ENCODE measurements around the gene PLXNA4. TPM values are rescaled to one million over a fixed set of nuclear protein-coding genes. Genes with fewer than 3 reads are reported as not detected.

The PLXNA4 gene
- polyA plus RNA-seq, 1 donor (not counting 4 experiments of a cell fraction or from before 2014, with no cell fraction given) = 0.01 TPM

DNA sequence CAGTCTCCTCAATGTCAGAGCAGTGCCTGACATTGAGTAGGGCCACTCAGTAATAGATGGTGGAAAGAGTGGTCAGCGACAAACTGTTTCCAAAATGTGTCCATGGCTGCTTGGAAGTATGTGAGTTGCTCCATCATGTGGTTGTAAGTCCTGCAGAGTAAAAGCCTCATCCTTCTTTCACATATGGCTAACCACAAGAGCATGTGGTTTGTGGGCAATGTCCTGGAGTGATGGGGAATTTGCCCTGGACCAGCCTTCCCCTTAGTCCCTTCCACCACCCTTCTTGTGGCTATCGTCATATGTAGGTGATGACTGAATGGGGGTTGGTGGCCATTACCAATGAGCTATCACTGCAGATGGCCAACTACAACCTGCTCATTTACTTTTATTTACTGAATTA is 33.0 kb upstream of the PLXNA4 start:
- peaks cover 3% of the 10 kb centered on the region for H3K27me3 ChIP-seq (ENCODE audit: control insufficient read depth, extremely low read depth, insufficient read depth, low read length)
- H3K79me2 ChIP-seq (ENCODE audit: control insufficient read depth, insufficient read depth, low read length) = no peaks in the 10 kb centered on the region
- TF ChIP-seq, protein P1, sequence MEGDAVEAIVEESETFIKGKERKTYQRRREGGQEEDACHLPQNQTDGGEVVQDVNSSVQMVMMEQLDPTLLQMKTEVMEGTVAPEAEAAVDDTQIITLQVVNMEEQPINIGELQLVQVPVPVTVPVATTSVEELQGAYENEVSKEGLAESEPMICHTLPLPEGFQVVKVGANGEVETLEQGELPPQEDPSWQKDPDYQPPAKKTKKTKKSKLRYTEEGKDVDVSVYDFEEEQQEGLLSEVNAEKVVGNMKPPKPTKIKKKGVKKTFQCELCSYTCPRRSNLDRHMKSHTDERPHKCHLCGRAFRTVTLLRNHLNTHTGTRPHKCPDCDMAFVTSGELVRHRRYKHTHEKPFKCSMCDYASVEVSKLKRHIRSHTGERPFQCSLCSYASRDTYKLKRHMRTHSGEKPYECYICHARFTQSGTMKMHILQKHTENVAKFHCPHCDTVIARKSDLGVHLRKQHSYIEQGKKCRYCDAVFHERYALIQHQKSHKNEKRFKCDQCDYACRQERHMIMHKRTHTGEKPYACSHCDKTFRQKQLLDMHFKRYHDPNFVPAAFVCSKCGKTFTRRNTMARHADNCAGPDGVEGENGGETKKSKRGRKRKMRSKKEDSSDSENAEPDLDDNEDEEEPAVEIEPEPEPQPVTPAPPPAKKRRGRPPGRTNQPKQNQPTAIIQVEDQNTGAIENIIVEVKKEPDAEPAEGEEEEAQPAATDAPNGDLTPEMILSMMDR (optimal IDR thresholded peaks at IDR 0.05 in 1 of 3, IDR thresholded peaks at IDR 0.05 in 1 of 3, conservative IDR thresholded peaks at IDR 0.05 in 1 of 3; ENCODE audit: extremely low read depth in 1 of 3, insufficient read depth in 2 of 3, low read length in 3 of 3) = no peak
- no peak for TF ChIP-seq EZH2 (IDR thresholded peaks at IDR 0.05; ENCODE audit: low read length)
- dilution Hi-C loops (cut with MboI; ENCODE audit: extremely low pct_ligation_motif_present, low sequenced_read_pairs) = no loop called here
- no peak overlapping the region for H3K9ac ChIP-seq (ENCODE audit: control insufficient read depth, extremely low read depth, insufficient read depth, low read length)
- H3K27ac ChIP-seq (ENCODE audit: control insufficient read depth, insufficient read depth, low read length) = no peak overlapping the region
- no peaks in the 10 kb centered on the region for H3K4me1 ChIP-seq (ENCODE audit: control insufficient read depth, extremely low read depth, insufficient read depth, low read length)
- H3K4me2 ChIP-seq (ENCODE audit: control insufficient read depth, extremely low read depth, insufficient read depth, low read depth, low read length) = no peak overlapping the region
- H3K9me3 ChIP-seq (ENCODE audit: control insufficient read depth, low read depth, low read length) = no peaks in the 10 kb centered on the region
- FAIRE-seq (no peak), DNase-seq (ENCODE audit: low read depth, low spot score) (no peak)
- no peak overlapping the region for H3K4me3 ChIP-seq (ENCODE audit: control insufficient read depth in 2 of 3, extremely low read depth in 1 of 3, insufficient read depth in 2 of 3, low read depth in 1 of 3, low read length in 3 of 3)
- H2AFZ ChIP-seq (ENCODE audit: control insufficient read depth, low read length) = no peak overlapping the region
- H3K36me3 ChIP-seq (ENCODE audit: control insufficient read depth in 2 of 2, extremely low read depth in 1 of 2, insufficient read depth in 2 of 2, low read length in 2 of 2) = no peaks in the 10 kb centered on the region
- H3K9me1 ChIP-seq (ENCODE audit: control insufficient read depth, extremely low read depth, insufficient read depth, low read length) = no peaks in the 10 kb centered on the region
- no peaks in the 10 kb centered on the region for H4K20me1 ChIP-seq (ENCODE audit: control insufficient read depth, extremely low read depth, insufficient read depth, low read length)

- no peaks in the 10 kb centered on the region for H3K9me3 ChIP-seq (ENCODE audit: control insufficient read depth, low read depth, low read length)
- TF ChIP-seq EZH2 (IDR thresholded peaks at IDR 0.05; ENCODE audit: low read length) = no peak
- TF ChIP-seq, protein P1 (optimal IDR thresholded peaks at IDR 0.05 in 1 of 3, IDR thresholded peaks at IDR 0.05 in 1 of 3, conservative IDR thresholded peaks at IDR 0.05 in 1 of 3; ENCODE audit: extremely low read depth in 1 of 3, insufficient read depth in 2 of 3, low read length in 3 of 3) = no peak
- DNase-seq (ENCODE audit: low read depth, low spot score) (no peak), FAIRE-seq (no peak)
- no peaks in the 10 kb centered on the region for H3K4me1 ChIP-seq (ENCODE audit: control insufficient read depth, extremely low read depth, insufficient read depth, low read length)
- no peaks in the 10 kb centered on the region for H4K20me1 ChIP-seq (ENCODE audit: control insufficient read depth, extremely low read depth, insufficient read depth, low read length)
- no peak overlapping the region for H2AFZ ChIP-seq (ENCODE audit: control insufficient read depth, low read length)
- dilution Hi-C loops (cut with MboI; ENCODE audit: extremely low pct_ligation_motif_present, low sequenced_read_pairs) = no loop called here
- H3K4me3 ChIP-seq (ENCODE audit: control insufficient read depth in 2 of 3, extremely low read depth in 1 of 3, insufficient read depth in 2 of 3, low read depth in 1 of 3, low read length in 3 of 3) = no peak overlapping the region
- H3K9ac ChIP-seq (ENCODE audit: control insufficient read depth, extremely low read depth, insufficient read depth, low read length) = no peak overlapping the region
- H3K9me1 ChIP-seq (ENCODE audit: control insufficient read depth, extremely low read depth, insufficient read depth, low read length) = no peaks in the 10 kb centered on the region
- H3K79me2 ChIP-seq (ENCODE audit: control insufficient read depth, insufficient read depth, low read length) = no peaks in the 10 kb centered on the region
- H3K27ac ChIP-seq (ENCODE audit: control insufficient read depth, insufficient read depth, low read length) = no peak overlapping the region
- H3K27me3 ChIP-seq (ENCODE audit: control insufficient read depth, extremely low read depth, insufficient read depth, low read length) = no peaks in the 10 kb centered on the region
- H3K36me3 ChIP-seq (ENCODE audit: control insufficient read depth in 2 of 2, extremely low read depth in 1 of 2, insufficient read depth in 2 of 2, low read length in 2 of 2) = no peaks in the 10 kb centered on the region
- H3K4me2 ChIP-seq (ENCODE audit: control insufficient read depth, extremely low read depth, insufficient read depth, low read depth, low read length) = no peak overlapping the region
Measured at GRCh38 chr7:132608523-132608922, 32.3 kb upstream of the PLXNA4 start.

Data from keratinocyte (primary cell).